ENCODE results near the gene CNPY4.

CNPY4 gene

DNA sequence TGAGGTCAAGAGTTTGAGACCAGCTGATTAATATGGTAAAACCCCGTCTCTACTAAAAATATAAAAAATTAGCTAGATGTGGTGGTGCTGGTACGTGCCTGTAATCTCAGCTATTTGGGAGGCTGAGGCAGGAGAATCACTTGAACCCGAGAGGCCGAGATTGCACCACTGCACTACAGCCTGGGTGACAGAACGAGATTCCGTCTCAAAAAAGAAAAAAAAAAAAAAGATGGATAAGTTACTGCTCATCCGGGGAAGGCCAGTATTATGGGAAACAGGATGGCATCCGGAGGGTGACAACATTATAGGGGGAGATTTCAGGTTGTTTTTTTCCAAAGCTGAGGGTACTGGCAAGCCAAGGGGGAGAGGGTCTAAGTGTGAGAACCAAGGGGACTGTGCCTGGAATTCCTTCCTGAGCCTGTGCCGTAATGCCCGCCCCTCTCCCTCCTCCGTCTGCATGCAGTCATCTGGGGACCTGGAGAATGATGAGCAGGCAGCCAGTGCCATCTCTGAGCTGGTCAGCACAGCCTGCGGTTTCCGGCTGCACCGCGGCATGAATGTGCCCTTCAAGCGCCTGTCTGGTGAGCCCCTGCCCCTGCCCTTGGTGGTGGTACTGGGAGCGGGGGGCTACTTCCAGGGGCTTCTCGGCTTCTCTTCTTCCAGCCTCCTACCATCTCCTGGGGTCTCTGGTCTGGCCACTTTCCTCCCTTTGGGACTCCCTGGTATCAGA lies 33.7 kb downstream of the CNPY4 start:
- DNase-seq = no peak

DNA sequence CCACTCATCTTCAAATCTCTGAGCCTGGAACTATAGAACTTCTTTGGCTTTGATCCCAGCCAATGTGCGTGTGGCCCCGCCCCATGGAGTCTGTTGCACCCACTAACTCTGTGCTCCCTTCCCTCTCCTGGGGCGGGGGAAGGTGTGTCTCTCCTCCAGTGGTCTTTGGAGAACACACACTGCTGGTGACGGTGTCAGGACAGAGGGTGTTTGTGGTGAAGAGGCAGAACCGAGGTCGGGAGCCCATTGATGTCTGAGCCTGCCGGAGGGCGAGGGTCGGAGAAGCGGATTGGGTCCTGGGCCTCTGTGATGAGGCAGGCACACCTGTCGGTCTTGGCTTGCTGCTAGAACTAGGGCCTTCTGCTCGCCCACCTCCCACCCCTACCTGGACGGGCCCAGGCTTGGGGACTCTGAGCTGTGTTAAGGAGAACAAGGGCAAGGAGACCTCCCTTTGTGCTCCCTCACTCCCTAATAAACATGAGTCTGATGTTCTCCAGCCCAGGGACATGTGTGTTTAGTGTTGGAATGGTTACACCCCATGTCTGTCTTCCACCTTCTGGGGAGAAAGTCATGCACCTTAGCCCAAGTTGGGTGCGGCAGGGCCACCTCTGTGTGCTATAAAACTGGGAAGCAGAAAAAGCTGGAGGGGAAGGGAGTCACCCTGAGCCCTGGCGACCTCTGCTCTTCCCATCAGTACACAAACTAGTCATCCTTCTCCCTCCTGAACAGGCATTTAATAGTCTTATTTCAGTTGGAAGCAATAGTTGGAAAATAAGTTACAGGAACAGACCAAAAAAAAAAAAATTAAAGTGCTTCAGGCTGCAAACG lies 34.5 kb downstream of the CNPY4 start:
- no peak for DNase-seq

DNA sequence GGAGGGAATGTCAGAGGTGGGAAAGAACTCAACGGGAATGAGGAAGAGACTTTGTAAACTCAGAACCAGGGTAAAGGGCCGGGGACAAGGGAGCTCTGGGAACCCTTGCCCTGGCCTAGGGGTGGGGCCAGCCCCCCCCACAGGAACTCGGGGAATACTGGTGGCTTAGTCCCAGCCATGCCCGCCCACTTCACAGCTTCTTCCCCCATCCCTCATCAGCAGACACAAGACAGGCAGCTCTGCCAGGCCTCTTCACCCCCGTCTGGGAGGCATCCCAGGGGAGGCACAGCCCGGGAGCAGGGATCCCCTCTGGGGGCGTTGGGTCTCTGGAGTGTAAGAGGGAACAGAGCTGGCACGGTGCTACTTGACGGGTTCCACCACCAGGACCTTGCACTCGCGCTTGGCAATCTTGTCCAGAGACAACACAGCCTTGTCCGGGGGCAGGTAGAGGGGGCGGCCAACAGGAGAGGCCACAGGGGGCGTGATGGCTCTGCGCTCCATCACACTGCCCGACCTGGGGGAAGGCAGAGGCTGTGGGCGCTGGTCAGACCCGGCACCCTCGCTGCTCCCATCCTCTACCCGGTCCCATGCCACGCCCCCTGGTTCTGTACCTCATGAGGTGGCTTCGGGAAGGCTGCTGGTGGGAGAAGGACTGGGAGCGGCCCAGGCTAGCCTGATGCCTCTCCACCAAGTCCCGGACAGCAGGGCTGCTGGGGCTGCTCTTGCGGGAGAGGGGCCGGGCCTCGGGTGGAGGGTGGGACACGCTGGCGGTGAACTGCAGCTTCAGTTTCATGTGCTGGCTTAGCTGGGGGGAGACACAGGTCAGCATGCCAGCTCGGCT lies 35.4 kb downstream of the CNPY4 start:
- no peak for DNase-seq

DNA sequence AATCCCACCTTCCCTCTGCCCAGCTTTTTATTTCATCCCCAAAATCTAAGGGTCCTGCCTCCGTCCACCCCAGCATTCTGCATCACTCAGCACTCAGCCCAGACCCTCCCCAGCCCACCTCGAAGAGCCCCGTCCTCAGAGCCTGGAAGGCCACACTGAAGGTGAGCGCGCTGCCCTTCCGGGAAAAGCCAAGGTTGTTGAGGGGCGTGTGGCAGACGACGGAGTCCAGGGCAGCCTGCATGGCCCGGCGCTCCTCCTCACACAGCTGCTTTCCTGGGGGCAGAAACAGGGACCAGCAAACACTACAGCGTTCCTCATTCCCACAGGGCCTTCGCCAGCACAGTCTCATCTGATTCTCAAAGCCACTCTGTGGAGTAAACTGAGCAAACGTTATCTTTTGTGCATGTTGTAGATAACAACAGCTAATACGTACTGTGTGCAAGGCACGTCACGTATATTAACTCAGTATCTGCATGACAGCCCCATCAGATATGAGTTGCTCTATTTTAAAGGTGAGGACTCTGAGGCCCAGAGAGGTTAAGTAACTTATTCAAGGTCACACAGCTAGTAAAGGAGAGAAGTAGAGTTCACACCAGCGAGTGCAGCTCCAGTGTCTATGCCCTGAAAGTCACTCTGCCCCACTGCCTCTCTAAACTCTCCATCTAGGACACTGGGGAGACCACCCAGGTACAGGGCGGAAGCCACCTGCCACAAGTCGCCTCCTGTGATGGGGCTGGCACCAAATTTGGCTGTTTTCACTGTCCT lies 36.3 kb downstream of the CNPY4 start:
- DNase-seq = no peak

DNA sequence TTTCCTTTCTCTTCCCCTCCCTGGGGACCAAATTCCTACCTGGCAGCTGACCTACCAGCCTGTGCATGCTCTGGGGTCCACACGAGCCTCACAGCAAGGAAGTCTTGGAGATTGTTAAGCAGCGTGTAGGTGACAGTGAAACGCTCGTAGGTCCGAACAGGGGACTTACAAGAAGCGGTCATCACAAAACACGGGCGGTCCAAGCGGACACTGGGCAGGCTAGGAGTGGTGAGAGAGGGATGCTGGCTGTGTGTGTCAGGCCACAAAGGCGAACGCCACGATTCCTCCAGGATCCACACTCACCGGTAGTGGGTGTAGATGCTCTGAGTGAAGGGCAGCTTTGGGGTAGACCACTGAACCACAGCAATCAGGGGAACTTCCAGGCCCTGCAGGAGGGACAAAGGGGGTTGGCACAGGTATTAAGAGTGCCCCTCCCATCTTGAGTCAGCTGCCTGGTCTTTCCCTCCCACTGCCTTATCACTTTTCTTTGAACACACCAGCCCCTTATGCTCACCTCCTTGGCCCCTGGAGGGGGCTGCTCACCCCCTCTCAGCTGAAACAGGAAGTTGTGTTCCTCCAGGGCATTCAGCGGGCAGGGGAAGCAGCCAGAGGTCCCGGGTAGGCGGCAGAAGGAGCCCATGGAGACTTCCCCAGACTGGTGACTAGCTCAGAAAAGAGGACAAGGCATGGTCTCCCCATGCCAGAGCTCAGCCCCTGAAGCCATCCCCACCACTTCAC lies 37.1 kb downstream of the CNPY4 start:
- no peak for DNase-seq

DNA sequence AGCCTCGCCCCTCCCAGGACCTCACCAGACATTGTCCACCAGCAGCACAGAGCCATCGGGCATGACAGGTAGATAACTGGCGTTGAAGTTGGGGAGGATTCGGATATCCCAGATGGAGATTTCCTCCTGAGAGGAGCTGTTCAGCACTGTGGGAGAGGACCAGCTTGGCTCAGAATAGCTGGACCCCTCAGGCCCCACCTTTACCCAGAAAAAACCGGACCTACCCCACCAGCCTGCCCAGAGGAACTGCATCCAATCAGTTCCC lies 37.6 kb downstream of the CNPY4 start:
- no peak for DNase-seq

DNA sequence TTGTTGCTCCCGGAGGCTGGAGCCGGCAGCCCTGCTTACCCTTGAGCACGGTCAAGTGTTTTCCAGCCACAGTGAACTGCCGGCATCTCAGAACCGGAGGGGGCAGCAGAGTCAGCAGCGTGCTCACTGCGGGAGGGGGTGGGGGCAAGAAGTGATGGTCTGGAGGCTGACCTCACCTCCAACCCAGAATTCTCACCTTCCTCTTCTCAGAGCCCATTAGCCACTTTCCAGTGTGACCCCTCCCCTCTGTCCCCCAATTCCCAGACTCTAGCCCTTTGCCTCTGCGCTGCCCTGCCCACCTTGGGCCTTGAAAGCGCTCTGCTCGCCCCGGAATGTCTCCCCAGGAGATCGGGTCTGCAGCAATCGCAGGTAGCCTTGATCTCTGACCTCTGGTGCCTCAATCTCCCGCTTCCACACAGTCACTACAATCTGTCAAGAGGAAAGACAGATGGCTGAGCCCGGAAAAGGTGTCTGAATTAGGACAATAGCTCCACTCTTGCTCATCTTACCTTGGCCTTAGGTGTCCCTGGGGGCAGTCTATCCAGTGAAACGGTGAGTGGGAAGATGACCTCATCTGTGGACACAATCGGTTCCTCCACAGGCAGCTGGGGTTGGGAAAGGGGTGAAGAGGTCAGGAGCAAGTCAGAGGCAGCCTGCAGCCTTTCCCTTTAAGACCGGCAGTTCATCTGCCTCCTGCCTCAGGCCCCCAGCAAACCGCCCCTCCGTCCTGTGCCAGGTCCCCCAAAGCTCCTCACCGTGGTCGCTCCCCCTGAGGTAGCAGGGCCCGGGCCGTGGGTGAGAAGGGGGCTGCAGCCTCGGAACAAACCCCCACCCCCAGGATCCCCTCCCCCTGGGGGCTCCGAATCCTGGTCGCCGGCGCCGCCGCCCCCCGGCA lies 38.1 kb downstream of the CNPY4 start:
- DNase-seq = peak in 1 of 3 experiments; percentile 55

DNA sequence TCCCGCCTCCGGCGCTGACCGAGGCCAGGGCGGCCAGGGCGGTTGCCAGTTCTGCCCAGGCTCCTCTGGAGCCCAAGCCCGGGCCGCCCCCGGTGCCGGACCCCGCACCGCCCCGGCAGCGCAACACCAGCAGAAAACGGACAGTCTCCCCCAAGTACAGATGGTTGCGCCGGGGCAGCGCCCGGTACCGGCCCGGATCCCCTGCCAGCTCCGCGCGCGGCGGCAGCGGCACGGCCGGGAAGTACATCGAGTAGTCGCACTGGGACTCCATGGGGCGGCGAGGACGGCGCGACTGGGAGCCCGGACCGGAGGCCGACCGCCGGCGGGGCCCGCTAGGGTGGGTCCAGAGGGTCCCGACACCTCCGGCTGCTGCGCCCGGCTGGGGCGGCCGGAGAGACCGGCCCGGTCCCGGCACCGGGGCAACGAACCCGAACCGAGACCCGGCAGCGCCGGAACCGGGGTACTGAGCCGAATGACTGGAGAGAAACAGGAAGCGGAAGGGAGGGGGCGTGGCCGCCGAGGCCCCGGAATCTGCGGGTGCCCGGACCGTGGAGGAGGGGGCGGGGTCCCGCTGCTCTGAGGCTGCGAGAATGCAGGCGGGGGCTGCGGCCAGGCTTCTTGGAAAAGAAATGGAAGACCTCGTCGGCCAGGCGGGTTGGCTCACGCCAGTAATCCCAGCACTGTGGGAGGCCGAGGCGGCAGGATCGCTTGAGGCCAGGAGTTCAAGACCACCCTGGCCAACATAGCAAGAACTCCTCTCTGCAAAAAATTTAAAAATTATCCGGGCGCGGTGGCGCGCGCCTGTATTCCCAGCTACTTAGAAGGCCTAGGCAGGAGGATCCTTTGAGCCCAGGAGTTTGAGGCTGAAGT lies 39.0 kb downstream of the CNPY4 start, which contains the start of gene TRAPPC14:
Gene TRAPPC14, minus strand, starts transcription at position 495 of the 870 bp plus-strand sequence. Its CDS starts 224 bp downstream, at position 271.
- DNase-seq = peak; percentile 83 to 92 (median 92)

DNA sequence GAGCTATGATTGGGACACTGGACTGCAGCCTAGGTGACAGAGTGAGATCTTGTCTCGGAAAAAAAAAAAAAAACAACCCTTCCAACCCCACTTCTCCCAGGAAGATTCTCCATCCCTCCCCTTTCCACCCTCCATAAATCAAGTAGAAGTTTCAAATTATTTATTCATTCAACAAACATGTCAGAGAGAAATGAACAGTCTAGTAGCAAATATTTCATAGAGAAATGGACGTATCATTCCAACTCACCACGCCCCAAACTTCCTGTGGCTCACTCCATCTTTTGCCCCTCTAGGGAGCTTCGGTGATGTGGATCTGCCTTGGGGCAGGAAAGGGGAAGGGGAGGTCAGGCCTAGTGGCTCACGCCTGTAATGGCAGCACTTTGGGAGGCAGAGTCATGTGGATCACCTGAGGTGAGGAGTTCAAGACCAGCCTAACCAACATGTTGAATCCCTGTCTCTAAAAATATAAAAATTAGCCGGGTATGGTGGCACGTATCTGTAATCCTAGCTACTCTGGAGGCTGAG lies 39.7 kb downstream of the CNPY4 start:
- no peak for DNase-seq

DNA sequence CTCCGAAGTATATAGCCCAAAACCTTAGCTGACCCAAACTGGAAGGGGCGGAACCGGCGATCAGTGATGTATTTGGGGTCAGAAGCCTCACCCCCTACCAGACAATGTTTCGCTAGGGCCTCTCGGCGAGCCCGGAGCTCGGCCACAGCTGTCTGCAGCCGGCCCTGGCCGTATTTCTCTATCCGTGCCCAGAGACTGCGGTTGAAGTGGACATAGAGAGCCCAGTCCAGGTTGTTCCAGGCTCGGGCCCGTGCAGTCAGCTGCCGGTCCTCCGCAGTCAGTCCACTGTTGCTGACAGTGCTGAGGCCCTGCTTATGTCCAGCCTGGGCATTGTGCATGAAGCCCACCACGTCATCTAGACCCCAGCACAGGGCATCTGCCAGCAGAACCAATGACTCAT lies 40.6 kb downstream of the CNPY4 start:
- no peak for DNase-seq

DNA sequence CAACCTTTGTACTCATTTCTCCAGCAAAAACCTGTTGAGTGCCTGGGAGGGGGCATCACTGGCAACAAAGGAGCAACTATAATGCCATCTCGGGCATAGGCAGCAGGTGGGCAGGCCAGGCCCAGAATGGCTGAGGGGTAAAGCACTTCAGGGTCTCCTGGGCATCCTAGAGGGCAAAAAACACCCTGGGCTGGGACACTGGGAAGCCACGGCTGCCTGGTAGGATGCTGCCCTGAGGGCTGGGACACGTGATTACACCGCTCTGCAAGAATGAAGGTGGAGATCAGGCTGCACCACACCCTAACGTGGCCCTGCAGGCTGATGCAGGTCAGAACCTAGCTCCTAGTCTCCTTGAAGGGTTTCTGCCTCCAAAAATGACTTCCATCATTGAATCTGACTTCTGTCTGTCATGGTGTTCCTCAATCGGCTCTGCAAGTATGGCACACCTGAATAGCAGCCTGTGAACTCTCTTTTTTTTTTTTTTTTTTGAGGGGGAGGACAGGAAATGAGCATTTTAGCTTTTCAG lies 43.6 kb downstream of the CNPY4 start:
- peak in 2 of 3 experiments; percentile 11 to 20 for DNase-seq

DNA sequence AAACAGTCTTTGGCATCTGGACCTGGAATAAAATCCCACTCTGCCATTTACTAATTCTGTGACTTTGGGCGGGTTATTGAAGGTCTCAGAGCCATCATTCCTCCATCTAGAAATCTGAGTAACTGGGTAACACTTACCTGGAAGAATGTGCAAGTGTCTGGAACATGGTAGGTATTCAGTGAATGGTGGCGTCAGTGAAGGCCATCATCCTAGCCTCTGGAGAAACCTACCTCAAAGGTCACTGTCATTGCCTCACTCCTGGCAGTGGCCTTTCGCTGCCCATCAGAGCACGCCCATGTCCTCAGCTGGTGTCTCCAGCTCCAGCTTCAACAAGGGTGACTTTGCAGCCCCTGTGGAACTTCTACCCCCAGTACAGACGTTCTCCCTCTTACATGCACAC lies 44.4 kb downstream of the CNPY4 start:
- DNase-seq = no peak

DNA sequence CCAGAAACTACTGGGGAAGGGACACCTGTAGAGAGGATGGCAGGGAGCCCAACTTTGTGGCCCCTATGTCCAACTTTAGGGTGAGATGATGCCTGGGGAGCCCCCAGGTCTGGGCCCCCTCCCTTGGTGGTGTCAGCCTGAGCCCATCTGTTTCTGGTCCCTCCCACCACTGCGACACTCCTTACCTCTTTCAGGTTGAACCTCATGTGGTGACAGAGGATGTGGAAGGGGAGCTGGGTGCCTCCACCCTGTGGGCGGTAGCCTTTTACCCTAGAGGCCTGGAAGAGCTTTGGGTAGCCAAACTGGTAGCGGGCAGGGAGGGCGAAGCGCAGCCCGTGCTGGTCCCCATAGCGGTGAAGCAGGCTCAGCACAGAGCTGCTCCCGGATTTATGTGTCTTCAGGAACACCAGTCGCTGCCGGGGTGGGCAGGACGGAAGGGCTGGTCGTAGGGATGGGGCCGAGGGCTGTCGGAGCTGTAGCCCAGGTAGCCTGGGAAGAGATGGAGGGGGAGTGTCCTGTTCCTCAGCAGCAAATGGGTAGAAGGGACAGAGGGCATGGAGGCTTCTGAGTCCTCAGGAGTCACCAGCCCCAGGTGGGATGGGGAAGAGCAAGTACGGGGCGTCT lies 47.0 kb downstream of the CNPY4 start:
- no peak for DNase-seq

DNA sequence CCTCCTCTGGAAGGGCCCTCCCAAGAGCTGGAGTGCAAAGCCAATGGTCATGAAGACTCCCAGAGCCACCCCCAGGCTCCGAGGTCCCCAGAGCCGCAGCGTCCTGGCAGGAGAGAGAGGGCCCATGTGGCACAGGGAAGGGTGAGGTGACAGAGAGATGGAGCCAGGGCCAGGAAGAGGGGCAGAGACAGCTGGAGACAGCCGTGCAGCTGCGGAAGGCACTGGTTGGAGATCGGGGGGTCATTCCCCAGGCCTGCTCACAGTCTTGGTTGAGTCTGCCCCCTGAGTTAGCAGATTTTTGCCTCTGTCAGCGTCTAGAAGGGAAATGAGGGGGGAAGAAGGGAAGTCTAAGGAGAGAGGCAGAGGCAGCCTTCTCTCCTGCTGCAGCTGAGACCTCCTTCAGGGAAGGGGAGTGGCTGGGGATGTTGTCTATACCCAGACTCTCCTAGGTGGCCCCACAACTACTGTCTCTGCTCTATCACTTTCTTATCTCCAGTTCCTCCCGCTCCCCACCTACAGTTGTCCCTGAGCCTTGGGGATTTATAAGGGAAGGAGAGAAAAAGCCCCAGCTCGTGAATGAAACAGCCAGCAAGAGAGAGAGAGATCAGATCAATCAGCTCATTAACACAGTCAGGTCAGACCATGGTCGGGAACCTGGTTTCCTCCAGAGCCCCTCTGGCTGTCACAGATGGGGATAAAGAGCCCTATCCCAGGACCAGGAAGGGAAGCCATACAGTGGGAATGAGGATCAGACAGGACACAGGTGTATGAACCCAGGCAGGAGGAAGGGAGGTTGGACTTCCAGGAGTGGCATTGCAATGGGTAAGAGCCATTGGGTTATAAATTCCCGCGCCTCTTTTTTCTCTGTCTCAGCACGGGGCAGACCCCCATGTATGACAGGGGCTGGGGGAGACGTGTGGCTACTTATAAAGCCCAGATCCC lies 47.8 kb downstream of the CNPY4 start:
- DNase-seq = no peak

DNA sequence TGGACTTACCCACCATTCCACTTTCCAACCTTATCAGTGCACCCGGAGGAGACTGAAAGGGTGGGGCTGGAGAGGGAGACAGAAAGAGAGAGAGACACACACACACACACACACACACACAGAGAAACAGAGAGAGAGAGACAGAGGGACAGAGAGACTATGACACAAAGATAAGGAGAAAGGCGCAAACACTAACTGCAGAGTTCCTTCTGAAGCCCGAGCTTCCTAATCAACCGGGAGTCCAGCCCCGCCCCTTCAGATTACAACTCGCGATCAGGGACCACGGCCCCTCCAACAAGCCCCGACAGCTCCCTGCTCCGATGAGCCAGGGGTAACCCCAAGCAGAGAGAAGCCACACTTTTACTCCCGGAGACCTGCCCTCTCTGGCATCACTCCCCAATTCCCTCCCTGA lies 48.5 kb downstream of the CNPY4 start:
- no peak for DNase-seq

DNA sequence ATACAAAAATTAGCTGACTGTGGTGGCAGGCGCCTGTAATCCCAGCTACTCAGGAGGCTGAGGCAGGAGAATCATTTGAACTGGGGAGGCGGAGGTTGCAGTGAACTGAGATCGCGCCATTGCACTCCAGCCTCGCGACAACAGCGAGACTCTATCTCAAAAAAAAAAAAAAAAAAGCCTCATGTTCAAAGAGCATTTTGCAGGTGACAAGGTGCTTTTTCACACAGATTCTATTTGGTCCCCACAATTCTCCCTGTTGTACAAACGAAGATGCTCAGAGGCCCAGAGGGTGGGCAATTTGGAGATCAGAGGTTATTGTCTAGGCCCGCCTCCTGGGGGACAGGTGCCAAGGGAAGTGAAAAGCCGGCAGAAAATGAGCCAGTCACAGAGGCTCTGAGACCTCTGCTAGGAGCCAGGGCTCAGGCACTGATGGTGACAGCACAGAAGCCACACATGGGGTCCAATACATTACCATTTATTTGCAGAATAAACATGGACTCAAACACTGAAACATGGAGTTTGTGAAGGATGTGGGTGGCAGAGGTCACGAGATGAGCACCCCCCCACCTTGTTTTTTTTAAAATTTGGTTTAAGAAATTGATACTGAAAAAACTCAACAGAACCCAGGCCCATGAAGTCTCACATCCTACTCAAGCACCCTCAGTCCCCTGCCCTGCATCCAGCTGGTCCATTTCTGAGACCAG lies 49.9 kb downstream of the CNPY4 start:
- DNase-seq = peak in 1 of 3 experiments; percentile 49

Measured in NCI-H1417 (cell line).